ENCODE measurements around the gene SLC2A1.

DNA sequence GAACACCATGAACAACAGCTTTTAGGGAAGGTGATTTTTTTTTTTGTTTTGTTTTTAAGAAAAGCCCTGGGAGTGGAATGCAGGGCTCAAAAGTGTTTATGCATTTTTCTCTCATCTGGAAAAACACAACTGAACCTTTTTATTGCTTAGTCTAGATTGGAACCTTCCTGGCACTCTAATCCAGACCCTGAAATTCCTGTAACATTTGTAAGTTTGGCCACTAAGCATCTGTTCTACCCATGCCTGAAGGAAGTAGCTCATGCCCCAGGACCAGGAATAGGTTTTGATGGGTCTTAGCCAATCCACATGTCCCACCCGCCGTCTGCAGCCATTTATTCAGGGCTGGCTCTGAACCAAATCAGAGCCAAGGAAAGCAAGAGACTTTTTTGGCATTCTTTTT, 39.7 kb upstream of the SLC2A1 start:
- TF ChIP-seq EP300 (IDR thresholded peaks at IDR 0.05) (no peak), POLR2A (IDR thresholded peaks at IDR 0.05) (no peak)

Data from tibial nerve (tissue), 3 donors.